Activated CD4-positive, alpha-beta T cell treated with anti-CD3 and anti-CD28 coated beads, Interleukin-2, amount 50 U/mL, for 16 hours (primary cell): ENCODE measurements around the gene CCDC187.
"Not testable (repeated sequence)": the region's sequence is repeated elsewhere in the genome, so short reads cannot be mapped to it uniquely, and the experiment has no call there.

Source experiments
- DNase-seq: peaks from one replicate; pipeline ENCODE4 v3.0.0-alpha.2; 2020

The CCDC187 gene

DNA sequence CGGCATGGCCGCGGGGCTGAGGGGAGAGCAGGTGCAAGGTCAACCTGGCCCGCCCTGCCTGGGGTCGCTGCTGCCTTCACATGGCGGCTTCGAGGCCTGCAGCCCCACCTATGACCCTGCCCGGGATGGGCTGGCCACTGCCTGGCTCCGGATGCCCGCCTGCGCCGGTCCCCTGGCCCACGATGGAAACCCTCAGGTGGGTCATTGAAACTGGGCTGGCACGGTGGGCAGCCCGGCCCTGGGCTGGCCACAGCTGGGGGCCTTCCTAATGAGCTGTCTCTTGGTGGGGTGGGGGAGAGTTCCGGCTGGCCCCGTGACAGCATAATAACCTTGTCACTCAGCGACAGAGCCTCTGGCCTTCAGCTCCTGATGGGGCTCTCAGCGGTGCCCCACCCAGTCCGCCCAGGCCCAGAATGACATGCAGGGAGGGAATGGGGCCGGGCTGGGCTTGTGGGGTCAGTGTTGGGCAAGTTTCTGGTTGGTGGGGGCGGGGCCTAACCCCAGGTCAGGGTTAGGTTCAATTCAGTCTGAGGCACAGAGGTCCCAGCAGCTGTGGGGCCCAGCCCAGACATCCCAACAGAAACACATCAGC is at the start of gene CCDC187:
Gene CCDC187 (minus strand): TSS at position 270 of the 592 bp plus-strand sequence. CDS start 264 bp downstream, at position 6.
- no peak for DNase-seq

DNA sequence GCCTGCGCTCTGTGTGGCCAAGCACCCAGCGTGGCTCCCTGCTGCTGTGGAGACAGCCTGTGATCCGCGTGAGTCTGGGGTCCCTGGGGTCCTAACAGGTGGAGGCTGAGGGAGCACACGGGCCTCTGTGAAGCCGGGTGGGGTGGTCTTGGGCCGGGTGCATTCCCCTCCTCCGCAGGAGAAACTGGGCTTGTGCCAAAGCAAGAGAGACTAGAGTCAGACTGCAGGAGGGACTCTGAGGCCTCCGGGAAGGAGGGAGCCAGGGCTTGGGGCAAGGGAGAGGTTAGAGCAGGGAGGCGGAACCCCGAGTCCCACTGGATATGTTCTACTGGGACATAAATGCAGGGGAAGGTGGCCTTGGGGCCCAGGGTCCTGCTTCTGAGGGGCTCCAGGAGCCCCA is 49.2 kb upstream of the CCDC187 start:
- no peak for DNase-seq

DNA sequence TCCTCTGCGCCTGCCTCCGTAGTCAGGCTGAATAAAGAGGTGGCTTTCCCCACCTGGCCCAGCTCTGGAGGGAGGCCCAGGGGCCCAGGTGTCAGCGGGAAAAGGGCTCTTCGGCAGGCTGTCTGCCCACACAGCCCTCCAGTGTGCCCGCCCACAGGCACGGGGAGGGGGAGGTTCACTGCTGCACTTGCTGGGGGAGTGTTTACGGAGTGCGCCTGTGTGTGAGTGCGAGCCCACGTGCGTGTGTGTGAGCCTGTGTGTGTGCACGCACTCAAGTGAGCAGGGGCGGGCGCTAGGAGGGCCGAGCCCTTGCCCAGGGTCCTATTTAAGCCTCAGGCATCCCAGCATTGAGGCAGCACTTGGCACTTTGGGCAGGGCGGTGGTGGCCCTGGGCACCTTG is 48.8 kb upstream of the CCDC187 start:
- DNase-seq: no peak

DNA sequence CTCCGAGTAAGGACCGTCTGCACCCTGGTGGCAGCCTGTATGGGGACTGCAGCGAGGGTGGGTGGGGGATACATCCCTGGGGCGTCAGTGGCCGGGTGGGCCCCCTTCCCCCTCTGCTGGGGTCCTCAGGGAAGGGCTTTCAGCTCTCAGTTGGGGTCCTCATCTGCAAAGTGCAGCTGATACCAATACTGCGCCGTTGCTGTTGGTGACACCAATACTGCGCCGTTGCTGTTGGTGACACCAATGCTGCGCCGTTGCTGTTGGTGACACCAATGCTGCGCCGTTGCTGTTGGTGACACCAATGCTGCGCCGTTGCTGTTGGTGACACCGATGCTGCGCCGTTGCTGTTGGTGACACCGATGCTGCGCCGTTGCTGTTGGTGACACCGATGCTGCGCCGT is 48.0 kb upstream of the CCDC187 start:
- not testable (repeated sequence) for DNase-seq

DNA sequence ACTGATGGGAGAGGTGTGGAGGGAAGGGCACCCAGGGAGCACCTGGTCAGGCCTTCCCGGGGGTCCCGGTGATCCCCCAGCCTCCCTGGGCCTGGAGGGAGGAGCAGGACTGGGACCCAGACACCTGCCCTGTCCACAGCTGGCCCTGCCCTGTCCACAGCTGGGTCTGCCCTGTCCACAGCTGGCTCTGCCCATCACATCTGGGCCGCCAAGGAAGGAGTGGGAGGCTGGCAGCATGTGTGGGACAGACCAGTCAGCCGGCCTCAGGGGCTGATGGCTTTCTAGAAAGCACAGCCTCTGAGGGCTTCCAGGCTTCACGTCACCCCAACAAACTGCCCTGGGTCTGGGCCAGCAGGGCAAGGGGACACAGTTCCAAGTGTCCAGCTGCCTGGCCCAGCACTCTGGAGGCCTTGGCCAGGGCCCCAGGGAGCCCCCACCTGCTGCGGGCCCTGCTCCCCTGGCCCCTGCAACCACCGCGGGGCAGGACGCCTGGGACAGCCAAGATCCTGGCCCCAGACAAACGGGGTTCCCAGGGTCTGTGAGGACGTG is 47.4 kb upstream of the CCDC187 start:
- DNase-seq: no peak

DNA sequence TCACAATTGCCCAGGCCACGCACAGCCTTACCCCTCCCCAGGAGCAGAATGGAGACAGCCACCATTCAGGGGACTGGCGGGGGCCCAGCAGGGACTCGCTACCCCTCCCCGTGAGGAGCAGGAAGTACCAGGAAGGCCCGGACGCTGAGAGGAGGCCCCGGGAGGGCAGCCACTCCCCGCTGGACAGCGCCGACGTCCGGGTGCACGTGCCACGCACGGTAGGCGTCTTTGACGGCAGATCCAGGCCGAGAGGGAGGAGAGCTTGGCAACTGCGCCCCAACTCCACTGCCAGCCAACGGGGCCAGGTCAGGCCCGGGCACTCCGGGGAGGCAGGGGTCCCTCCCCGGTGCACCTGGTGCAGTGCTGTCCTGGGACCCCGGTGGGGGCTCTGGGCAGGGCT is 45.7 kb upstream of the CCDC187 start:
- no peak for DNase-seq

DNA sequence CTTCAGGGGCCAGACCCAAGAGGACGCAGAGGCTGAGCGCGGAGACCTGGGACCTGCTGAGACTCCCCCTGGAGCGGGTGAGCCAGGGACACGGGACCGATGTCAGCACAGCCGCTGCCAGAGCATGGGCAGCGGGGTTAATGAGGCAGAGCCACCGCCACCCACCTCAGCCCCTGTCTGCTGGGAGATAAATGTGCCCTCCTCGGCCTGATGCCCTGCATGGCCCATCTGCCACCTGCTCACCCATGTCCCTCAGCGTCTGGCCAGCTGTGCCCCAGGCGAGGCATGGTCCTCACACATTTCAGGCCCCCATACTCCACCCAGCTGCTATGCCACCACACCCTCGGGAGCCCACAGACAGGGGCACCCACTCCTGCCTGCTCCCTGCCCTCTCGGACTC is 44.8 kb upstream of the CCDC187 start:
- DNase-seq: no peak

DNA sequence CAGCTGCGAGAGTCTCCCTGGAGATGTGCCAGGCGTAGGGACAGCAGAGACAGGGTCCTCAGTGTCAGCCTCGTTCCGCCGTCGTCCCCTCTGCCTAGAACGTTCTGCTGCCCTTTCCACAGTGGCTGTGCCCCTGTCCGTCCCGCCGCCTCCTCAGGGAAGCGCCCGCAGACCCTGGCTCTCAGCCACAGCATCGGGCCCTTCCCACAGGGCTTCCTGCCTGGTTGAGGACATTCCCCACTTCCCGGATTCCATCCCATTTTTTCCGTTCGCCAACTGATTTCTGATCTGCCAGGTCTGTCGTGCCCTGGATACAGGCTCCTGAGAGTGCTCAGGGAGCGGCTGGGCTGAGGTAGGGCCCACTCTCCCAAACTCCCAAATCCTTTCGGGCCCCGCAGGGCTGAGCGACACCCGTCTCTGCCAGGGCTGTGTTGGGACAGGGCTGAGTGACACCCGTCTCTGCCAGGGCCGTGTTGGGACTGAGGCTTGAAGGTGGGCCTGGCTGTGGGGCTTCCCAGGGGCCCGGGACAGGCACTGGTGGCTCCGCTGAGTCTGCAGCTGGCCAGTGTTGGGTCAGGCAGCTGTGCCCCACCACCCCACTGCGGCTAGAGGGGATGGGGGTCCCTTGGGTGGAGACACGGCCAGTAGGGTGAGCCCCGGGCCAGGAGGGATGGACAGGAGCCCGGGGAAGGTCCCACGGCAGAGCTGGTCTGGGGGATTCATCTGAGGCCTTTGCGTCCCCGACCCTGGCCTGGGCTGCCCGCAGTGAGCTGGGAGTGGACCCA is 43.8 kb upstream of the CCDC187 start:
- DNase-seq: no peak

DNA sequence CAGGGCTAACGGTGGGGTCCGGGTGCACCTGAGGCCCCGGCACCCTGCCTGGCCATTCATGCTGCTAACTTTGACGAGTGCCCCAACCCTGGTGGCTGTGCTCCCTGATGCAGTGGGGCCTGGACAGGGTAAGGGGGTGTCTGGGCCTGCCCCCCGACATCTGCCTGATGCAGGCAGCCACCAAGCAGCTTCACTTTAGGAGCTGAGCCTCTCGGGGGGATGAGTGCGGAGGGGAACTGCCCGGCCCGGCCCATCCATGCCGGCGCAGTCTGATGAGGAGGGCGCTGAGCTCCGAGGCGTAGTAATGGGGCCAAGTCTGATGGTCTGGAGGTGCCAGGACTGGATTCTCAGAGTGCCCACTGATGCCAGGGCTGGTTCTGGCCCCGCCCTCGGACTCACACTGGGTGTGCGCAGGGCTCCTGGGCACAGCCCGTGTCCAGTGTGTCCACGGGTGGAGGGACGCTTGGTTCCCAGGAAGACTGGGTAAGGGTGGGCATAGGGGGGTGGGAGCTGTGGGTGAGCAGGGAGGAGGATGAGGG is 43.1 kb upstream of the CCDC187 start:
- DNase-seq: no peak

DNA sequence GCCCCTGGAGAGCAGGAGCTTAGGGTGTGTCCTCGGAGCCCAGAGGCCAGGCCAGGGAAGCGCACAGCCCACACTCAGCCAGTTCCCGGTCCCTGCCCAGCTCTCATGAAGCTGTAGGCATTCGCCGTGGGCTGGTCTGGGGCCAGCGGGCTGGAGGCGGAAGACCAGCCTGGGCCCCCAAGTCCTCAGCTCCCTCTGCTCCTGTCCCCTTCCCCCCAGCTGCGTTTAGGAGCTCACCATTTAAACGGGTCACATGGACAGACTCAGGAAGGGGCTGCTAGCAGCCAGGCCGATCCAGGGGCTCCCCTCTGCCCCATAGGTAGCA is 42.2 kb upstream of the CCDC187 start:
- no peak for DNase-seq

DNA sequence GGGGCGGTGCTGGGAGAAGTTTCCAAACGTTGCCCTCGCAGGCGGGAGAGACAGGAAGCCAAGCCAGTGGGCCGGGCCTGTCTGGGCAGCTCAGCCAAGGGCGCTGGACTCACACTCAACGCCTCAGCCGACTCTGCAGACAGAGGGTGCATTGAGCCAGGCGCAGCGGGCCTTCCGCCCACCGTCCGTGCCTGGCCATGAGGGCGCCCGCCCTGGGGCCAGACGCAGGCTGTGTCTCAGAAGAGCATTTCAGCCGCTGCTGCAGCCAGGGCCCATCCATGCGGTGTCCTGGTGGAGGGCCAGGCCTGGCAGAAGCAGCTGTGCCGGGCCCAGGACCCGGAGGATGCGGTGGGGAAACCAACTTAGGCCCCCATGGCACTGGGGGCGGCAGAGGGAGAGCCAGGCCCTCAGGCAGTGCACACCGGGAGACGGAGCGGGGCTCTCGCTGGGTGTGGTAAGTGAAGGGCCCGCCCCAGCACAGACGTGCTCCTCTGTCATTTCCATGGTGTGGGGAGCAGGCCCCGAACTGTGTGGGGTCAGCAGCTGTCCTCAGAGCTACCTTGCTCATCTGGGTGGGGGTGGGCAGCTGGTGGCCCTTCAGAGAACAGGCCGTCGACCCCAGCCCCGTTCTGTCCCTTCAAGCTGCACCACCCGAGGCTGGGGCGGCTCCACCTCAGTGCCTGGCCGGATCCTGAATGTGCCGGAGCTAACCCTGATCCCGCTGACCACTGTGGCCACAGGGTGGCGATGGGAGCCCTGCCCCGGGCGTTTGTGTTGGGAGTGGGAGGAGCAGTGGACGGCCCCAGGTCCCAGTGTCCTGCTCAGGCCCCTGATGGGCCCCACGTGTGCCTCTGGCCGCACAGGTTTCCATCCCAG is 41.6 kb upstream of the CCDC187 start:
- no peak for DNase-seq

DNA sequence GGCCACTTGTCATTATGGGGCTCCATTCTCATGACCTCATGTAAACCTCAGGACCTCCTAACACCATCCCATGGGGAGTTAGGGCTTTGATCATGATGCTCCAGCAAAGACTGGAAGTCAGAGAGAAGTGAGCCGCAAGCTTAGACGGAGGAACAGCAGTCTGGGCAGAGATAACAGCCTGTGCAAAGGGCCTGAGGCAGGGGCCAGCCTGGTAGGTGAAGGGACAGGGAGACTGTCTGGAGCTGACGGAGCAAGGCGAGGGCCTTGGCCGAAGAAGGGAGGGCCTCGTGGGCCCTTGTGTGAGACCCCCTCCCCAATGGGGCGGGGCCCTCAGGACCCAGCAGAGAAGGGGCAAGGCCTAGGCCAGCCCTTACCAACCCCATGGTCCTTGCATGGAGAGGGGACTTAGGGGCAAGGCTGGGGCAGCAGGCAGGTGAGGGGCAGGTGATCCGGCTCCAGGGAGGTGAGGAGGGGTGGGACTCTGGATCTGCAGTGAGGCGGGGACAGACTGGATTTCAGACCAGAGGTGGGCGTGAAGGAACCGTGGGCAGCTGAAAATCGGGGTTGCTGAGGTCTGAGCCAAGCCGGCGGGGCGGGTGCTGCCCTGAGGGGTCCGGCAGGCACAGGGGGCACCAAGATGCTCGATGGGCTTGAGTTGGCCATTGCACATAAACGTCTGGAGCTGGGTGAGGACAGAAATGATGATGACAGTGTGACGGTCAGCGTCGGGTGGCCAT is 40.8 kb upstream of the CCDC187 start:
- no peak for DNase-seq

DNA sequence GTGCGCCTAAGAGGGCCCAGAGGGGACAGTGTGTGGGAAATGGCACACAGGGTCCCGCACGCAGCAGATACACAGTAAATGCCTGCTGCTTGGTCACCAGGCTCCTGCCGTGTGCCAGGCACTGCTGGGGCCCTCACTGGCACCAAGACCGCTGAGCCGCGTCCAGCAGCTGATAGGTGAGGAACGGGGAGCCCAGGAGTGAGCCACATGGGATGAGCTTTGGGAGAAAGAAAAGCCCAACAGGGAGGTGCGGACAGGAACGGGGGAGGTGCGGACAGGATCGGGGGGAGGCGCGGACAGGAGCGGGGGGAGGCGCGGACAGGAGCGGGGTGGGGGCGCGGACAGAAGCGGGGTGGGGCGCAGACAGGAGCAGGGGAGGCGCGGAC is 40.0 kb upstream of the CCDC187 start:
- DNase-seq: no peak

DNA sequence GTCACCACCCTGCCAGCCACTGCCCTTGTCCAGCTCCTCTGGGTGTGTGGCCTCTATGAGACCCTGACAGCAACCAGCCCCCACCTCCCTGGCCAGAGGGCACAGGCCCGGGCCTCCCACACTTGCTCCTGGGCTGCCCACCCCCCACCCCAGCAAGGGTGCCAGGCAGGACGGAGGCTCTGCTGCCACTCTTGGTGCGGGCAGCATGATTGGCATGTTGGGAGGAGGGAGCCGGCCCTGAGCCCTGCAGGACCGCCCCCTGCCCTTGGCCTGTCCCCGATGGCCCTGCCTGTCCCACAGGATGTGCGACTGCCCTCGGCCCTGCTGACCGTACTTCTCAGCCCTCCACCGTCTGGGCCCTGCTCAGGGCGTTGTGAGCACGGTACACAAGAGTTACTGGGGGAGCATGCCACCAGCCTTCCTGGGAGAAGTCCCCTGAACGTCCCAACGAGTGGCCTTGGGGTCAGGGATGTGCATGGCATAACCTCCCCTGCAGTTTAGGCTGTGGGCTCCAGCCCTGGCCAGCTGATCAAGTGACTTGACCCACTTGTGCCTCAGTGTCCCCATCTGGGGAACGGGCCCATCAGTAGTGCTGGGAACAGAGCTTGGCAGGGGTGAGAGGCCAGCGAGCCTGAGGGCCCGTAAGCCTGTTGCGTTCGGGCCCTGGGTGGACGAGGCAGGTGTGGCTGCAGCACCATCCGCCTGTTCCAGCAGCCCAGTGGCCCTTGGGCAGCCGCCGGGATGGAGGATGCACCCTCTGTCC is 39.4 kb upstream of the CCDC187 start:
- no peak for DNase-seq

DNA sequence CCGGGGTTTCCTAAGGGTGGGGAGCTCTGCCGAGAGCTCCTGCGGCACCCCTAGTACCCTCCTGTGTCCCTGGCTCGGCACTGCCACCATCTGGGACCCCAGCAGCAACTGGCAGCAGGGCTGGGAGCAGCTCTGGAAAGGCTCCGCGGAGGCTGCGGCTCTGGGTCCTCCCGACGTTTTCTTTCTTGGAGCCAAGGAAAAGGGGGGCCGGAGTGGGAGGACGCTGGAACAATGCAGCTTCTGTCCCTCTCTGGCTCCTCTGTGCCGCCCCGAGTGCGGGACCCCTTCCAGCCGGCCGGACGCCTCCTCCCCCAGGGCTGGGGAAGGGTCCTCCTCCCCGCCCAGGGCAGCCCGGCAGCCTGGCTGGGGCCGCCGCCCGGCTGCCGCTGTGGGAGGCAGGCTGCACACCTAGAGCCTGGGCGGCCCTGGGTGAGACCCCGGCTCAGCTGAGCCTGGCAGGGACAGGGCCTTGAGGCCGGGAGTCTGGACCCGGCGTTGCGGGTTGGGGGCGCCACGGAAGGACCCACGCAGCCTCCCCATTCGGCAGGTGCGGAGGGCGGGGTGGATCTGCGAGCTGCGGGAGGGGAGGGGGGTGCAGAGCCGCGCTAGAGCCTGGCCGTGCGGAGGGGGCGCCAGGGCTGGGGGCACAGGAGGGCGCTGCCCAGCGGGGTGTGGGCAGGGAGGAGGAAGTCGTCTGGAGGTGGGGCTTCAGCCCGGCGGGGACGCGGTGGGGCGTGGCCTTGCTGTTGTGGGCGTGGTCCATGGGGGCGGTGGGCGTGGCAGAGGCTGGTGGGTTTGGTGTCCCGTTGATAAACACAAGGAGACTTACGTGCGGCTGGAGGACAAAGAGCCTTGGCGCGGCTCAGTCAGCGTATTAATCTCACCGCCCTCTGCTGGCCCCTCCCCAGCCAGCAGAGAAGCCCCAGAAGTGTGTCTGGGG is 38.6 kb upstream of the CCDC187 start:
- DNase-seq: peak; percentile 73

DNA sequence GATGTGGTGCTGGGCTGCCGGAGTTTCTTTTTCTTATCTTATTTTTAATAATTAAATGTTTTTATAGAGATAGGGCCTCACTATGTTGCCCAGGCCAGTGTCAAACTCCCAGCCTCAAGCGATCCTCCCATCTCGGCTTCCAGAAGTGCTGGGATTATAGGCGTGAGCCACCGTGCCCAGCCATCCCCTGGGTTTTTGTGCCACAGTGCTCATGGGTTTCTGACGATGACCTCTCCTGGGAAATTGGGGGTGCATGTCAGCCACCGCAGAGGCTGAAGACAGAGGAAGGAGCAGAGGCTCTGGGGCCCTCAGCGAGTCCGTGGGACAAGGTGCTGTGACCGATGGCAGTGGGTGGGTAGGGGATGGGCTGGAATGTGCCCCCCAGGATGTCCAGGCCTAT is 37.9 kb upstream of the CCDC187 start:
- no peak for DNase-seq

DNA sequence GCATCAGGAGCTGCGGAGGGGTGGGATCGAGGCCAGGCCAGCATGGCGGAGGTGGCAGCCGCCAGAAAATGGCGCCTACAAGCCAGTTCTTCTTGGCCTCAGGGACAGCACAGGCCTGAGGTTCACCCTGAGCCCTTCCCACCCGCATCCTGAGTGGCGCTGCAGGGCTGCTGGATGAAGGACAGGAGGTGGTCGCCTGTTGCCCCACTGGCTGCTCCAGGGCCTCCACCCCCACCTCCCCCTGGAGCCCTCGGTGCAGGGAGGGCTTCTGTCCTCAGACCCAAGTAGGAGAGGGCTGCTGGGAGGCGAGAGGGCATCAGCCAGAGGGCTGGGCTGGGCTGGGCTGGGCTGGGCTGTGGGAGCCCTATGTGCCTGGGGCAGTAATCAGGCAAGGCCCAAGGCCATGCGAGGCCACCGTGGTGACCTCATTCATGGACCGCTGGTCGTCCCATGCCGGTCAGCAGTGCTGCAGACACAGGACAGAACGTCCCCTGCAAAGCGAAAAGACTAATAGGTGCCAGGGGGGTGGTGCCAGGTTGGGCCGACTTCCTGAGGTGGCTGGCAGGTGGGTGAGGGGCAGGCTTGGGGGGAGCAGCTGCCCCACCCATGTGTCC is 37.3 kb upstream of the CCDC187 start:
- DNase-seq: no peak

DNA sequence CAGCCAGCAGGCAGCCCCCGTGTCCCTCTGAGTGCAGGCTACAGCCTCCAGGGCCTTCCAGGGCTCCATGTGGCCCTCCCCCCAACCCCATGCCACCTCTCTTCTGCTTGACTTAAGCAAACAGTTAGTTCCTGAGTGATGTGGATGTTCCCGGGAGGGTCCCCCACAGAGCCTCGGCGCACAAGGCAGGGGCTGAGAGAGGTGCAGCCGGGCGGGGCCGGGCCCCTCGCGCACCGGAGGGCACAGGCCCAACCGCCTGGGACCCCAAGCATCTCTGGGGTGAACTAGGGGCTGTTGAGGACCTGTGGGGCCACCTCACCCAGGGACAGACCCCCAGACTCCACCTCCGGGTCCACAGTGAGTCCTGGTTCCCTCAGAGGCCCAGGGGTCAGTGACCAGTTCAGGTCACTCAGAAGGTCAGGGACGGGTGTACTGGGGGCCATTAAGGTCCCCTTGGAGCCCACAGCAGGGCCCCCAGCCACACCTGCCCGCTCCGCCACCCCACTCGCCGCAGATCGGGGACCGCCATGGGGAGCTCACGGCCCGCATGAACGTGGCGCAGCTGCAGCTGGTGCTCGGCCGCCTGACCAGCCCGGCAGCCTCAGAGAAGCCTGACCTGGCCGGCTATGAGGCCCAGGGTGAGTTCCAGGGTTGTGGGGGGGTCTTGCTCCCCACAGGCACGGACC is 36.6 kb upstream of the CCDC187 start:
- no peak for DNase-seq

DNA sequence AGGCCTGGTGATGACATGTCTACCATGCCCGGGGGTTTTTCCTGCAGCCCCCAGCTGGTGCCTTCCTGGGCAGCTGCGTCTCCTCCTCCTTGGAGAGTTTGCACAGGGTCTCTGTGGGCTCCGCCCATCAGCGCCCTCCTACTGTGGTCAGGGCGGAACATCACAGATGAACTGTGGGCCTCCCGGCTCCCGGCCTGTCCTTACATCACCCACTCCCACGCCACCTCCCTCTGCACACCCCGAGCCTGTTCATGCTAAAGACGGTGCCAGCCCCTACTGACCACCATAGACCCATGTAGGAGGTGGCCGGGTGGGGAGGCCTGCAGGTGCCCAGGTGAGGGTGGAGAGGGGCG is 36.0 kb upstream of the CCDC187 start:
- DNase-seq: no peak
